ENCODE results near the gene BNC1. TPM values are rescaled to one million over a fixed set of nuclear protein-coding genes. Genes with fewer than 3 reads are reported as not detected.

Gene BNC1
- total and polyA plus RNA-seq, 7 experiments from 2014 or later = not detected

- Histone ChIP-seq H3K4me1 (ENCODE audit: control insufficient read depth in 2 of 2, insufficient read depth in 2 of 2, low read length in 2 of 2) (no peaks in the 10 kb centered on the region), H3K27ac (ENCODE audit: low read depth, low read length) (no peak overlapping the region), H3K36me3 (ENCODE audit: control insufficient read depth in 2 of 3, insufficient read depth in 3 of 3, low read length in 3 of 3) (no peaks in the 10 kb centered on the region), H3K4me3 (ENCODE audit: low read length) (no peak overlapping the region), H3K9me3 (ENCODE audit: control insufficient read depth in 2 of 3, low read length in 3 of 3) (no peaks in the 10 kb centered on the region), H3K27me3 (ENCODE audit: control insufficient read depth in 2 of 2, insufficient read depth in 2 of 2, low read length in 2 of 2) (peaks cover 0 to 4% of the 10 kb centered on the region in 2 donors)
- peaks cover 0 to 2% (median 0%) of the 10 kb centered on the region in 7 donors for H3K4me1 Mint-ChIP-seq
- intact Hi-C loops (cut with micrococcal nuclease) = no loop called here
- POLR2A ChIA-PET = no interaction called here
- H3K9me3 Mint-ChIP-seq = peaks cover 0 to 4% (median 0%) of the 10 kb centered on the region in 11 donors
- CTCF ChIA-PET = no interaction called here
- peaks cover 0 to 4% (median 0%) of the 10 kb centered on the region in 5 donors for H3K36me3 Mint-ChIP-seq
- no peak overlapping the region for H3K27ac Mint-ChIP-seq
- ATAC-seq (no peak), DNase-seq (no peak)
- H3K4me3 Mint-ChIP-seq = no peak overlapping the region
- H3K27me3 Mint-ChIP-seq = peaks cover 18 to 38% (median 34%) of the 10 kb centered on the region in 5 donors
Measured at GRCh38 chr15:83306561-83306960, 22.1 kb upstream of the BNC1 start.

GRCh38 chr15:83305704-83306291, 21.3 kb upstream of the BNC1 start:
- ATAC-seq (no peak), DNase-seq (no peak)
- Mint-ChIP-seq H3K4me3 (no peak overlapping the region), H3K27me3 (peaks cover 22 to 45% (median 40%) of the 10 kb centered on the region in 5 donors), H3K27ac (no peak overlapping the region), H3K36me3 (peaks cover 0 to 4% (median 0%) of the 10 kb centered on the region in 5 donors), H3K9me3 (peaks cover 0 to 4% (median 0%) of the 10 kb centered on the region in 11 donors), H3K4me1 (peaks cover 0 to 2% (median 0%) of the 10 kb centered on the region in 7 donors)
- POLR2A ChIA-PET = no interaction called here
- Histone ChIP-seq H3K27me3 (ENCODE audit: control insufficient read depth in 2 of 2, insufficient read depth in 2 of 2, low read length in 2 of 2) (peaks cover 0 to 4% of the 10 kb centered on the region in 2 donors), H3K36me3 (ENCODE audit: control insufficient read depth in 2 of 3, insufficient read depth in 3 of 3, low read length in 3 of 3) (no peaks in the 10 kb centered on the region), H3K27ac (ENCODE audit: low read depth, low read length) (no peak overlapping the region), H3K4me3 (ENCODE audit: low read length) (no peak overlapping the region), H3K4me1 (ENCODE audit: control insufficient read depth in 2 of 2, insufficient read depth in 2 of 2, low read length in 2 of 2) (no peaks in the 10 kb centered on the region), H3K9me3 (ENCODE audit: control insufficient read depth in 2 of 3, low read length in 3 of 3) (no peaks in the 10 kb centered on the region)
- CTCF ChIA-PET = no interaction called here
- intact Hi-C loops (cut with micrococcal nuclease) = no loop called here

DNA sequence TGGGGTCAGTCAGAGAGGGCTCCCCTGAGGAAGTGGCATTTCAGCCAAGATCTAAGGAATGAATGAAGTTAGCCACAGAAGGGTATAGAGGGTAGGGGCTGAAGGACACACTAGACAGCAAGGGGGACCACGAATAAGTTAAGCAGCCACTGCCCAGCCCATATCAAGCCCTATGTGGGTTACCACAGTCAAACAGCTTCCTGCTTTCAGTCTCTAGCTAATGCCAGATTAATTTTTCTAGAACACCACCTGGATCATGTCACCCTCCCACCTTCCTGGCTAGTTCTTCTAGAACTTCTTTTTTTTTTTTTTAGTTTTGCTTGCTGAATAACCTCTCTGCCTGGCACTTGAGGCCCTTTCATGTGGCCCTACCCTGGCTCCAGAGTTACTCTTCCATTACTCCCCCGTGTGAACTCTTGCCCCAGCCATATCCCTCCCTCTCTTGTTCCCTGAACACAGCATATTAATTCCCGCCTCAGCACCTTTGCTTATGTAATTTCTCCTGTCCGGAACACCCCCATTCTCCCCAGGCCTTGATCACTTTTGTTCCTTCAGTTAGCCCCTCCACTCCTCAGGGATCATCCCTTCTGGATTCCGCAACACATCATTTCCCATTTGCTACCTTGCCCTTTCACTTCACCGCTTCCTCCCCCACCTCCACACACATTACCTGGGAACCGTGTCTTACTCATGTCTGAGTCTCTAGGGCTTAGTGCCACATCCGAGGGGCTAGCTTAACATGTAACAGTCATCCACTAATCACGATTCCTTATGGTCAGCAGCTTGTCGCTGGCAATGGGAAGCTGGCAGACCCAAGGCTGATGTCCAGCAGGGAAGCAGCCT, 20.6 kb upstream of the BNC1 start:
- peaks cover 24 to 49% (median 42%) of the 10 kb centered on the region in 5 donors for H3K27me3 Mint-ChIP-seq
- ChIA-PET CTCF (no interaction called here), POLR2A (no interaction called here)
- Histone ChIP-seq H3K4me3 (ENCODE audit: low read length) (no peak overlapping the region), H3K4me1 (ENCODE audit: control insufficient read depth in 2 of 2, insufficient read depth in 2 of 2, low read length in 2 of 2) (no peaks in the 10 kb centered on the region), H3K27me3 (ENCODE audit: control insufficient read depth in 2 of 2, insufficient read depth in 2 of 2, low read length in 2 of 2) (peaks cover 0 to 4% of the 10 kb centered on the region in 2 donors), H3K36me3 (ENCODE audit: control insufficient read depth in 2 of 3, insufficient read depth in 3 of 3, low read length in 3 of 3) (no peaks in the 10 kb centered on the region), H3K27ac (ENCODE audit: low read depth, low read length) (no peak overlapping the region), H3K9me3 (ENCODE audit: control insufficient read depth in 2 of 3, low read length in 3 of 3) (no peaks in the 10 kb centered on the region)
- no peak overlapping the region for H3K27ac Mint-ChIP-seq
- H3K4me3 Mint-ChIP-seq = no peak overlapping the region
- no peak for ATAC-seq
- intact Hi-C loops (cut with micrococcal nuclease) = no loop called here
- DNase-seq = no peak
- peaks cover 0 to 2% (median 0%) of the 10 kb centered on the region in 7 donors for H3K4me1 Mint-ChIP-seq
- H3K9me3 Mint-ChIP-seq = peaks cover 0 to 4% (median 0%) of the 10 kb centered on the region in 11 donors
- peaks cover 0 to 4% (median 0%) of the 10 kb centered on the region in 5 donors for H3K36me3 Mint-ChIP-seq

DNA sequence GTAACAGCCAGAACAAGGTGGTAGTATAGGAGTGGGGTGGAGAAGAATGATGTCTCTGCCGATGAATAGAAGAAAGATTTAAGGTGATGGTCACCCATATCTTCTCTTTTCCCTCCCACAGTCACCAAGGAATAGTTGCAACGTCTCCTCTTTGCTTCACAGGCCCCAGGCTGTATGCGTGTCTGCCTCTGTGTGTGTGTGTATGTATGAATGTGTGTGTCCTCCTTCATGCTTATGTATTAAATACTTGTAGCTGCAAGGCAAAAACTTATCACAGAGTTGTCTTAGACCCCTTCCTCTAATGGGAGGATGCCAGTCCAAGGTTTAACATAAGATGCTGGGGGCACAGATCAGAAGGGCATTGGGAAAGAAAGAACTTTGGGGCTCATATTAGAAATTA, 19.1 kb upstream of the BNC1 start:
- peaks cover 0 to 2% (median 0%) of the 10 kb centered on the region in 7 donors for H3K4me1 Mint-ChIP-seq
- H3K4me3 ChIP-seq (ENCODE audit: low read length) = no peak overlapping the region
- H3K4me3 Mint-ChIP-seq = no peak overlapping the region
- peaks cover 0 to 4% of the 10 kb centered on the region in 2 donors for H3K27me3 ChIP-seq (ENCODE audit: control insufficient read depth in 2 of 2, insufficient read depth in 2 of 2, low read length in 2 of 2)
- no peak for ATAC-seq
- H3K27ac Mint-ChIP-seq = no peak overlapping the region
- peaks cover 28 to 57% (median 47%) of the 10 kb centered on the region in 5 donors for H3K27me3 Mint-ChIP-seq
- H3K4me1 ChIP-seq (ENCODE audit: control insufficient read depth in 2 of 2, insufficient read depth in 2 of 2, low read length in 2 of 2) = no peaks in the 10 kb centered on the region
- H3K9me3 ChIP-seq (ENCODE audit: control insufficient read depth in 2 of 3, low read length in 3 of 3) = no peaks in the 10 kb centered on the region
- DNase-seq = no peak
- no peaks in the 10 kb centered on the region for H3K36me3 ChIP-seq (ENCODE audit: control insufficient read depth in 2 of 3, insufficient read depth in 3 of 3, low read length in 3 of 3)
- POLR2A ChIA-PET = no interaction called here
- no peak overlapping the region for H3K27ac ChIP-seq (ENCODE audit: low read depth, low read length)
- H3K36me3 Mint-ChIP-seq = peaks cover 0 to 4% (median 0%) of the 10 kb centered on the region in 5 donors
- intact Hi-C loops (cut with micrococcal nuclease) = no loop called here
- peaks cover 0 to 4% (median 0%) of the 10 kb centered on the region in 11 donors for H3K9me3 Mint-ChIP-seq
- CTCF ChIA-PET = no interaction called here

DNA sequence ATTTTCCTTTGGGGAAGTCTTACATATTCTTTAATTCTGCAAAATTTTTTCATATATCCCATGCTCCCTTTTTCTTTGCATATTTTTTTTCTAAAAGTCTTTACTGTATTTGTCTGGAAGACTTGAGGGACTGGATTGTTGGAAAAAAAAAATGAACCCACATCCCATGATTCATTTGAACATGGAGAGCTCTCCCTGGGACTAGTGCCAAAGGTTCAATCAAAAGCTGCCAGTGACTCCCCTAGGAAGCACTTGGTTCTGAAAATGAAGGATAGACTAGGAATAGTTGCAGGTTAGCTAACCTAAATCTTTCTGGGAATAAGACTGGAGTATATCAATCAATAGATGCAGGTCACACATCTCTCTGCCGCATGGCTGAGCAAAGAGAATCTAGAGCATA, 16.4 kb upstream of the BNC1 start:
- H3K27me3 Mint-ChIP-seq = peaks cover 38 to 67% (median 60%) of the 10 kb centered on the region in 5 donors

DNA sequence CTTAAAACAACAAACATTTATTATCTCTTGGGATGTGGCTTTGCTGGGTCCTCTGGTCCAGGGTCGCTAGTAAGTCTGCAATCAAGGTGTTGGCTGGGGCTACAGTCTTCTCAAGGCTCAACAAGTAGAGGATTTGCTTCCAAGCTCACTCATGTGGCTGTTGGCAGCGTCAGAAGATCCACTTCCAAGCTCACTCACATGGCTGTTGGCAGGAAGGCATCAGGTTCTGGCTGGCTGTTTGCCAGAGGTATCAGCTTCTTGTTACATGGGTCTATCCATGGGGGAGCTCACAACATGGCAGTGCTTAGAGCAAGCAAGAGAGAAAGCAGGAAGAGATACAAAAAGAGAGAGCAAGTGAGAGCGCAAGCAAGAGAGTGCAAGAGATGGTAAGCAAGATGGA, 15.0 kb upstream of the BNC1 start:
- no peak overlapping the region for H3K4me3 ChIP-seq (ENCODE audit: low read length)
- Mint-ChIP-seq H3K27ac (no peak overlapping the region), H3K4me3 (no peak overlapping the region), H3K36me3 (peaks cover 0 to 7% (median 0%) of the 10 kb centered on the region in 5 donors), H3K27me3 (peaks cover 35 to 66% (median 56%) of the 10 kb centered on the region in 5 donors), H3K4me1 (no peaks in the 10 kb centered on the region), H3K9me3 (peaks cover 0 to 17% (median 3%) of the 10 kb centered on the region in 11 donors)
- H3K27me3 ChIP-seq (ENCODE audit: control insufficient read depth in 2 of 2, insufficient read depth in 2 of 2, low read length in 2 of 2) = peaks cover 0 to 4% of the 10 kb centered on the region in 2 donors
- H3K4me1 ChIP-seq (ENCODE audit: control insufficient read depth in 2 of 2, insufficient read depth in 2 of 2, low read length in 2 of 2) = no peaks in the 10 kb centered on the region
- DNase-seq (no peak), ATAC-seq (no peak)
- H3K36me3 ChIP-seq (ENCODE audit: control insufficient read depth in 2 of 3, insufficient read depth in 3 of 3, low read length in 3 of 3) = no peaks in the 10 kb centered on the region
- H3K9me3 ChIP-seq (ENCODE audit: control insufficient read depth in 2 of 3, low read length in 3 of 3) = no peaks in the 10 kb centered on the region
- no peak overlapping the region for H3K27ac ChIP-seq (ENCODE audit: low read depth, low read length)
- ChIA-PET POLR2A (no interaction called here), CTCF (no interaction called here)
- intact Hi-C loops (cut with micrococcal nuclease) = no loop called here

More for the DNA sequence above, 16.4 kb upstream of the BNC1 start:
- peaks cover 0 to 2% (median 0%) of the 10 kb centered on the region in 7 donors for H3K4me1 Mint-ChIP-seq
- ChIA-PET POLR2A (no interaction called here), CTCF (no interaction called here)
- Histone ChIP-seq H3K36me3 (ENCODE audit: control insufficient read depth in 2 of 3, insufficient read depth in 3 of 3, low read length in 3 of 3) (no peaks in the 10 kb centered on the region), H3K4me3 (ENCODE audit: low read length) (no peak overlapping the region), H3K27ac (ENCODE audit: low read depth, low read length) (no peak overlapping the region), H3K9me3 (ENCODE audit: control insufficient read depth in 2 of 3, low read length in 3 of 3) (no peaks in the 10 kb centered on the region), H3K4me1 (ENCODE audit: control insufficient read depth in 2 of 2, insufficient read depth in 2 of 2, low read length in 2 of 2) (no peaks in the 10 kb centered on the region), H3K27me3 (ENCODE audit: control insufficient read depth in 2 of 2, insufficient read depth in 2 of 2, low read length in 2 of 2) (peaks cover 0 to 4% of the 10 kb centered on the region in 2 donors)
- H3K4me3 Mint-ChIP-seq = no peak overlapping the region
- DNase-seq = no peak
- H3K9me3 Mint-ChIP-seq = peaks cover 0 to 8% (median 3%) of the 10 kb centered on the region in 11 donors
- ATAC-seq = no peak
- H3K27ac Mint-ChIP-seq = no peak overlapping the region
- peaks cover 0 to 7% (median 0%) of the 10 kb centered on the region in 5 donors for H3K36me3 Mint-ChIP-seq
- intact Hi-C loops (cut with micrococcal nuclease) = no loop called here
